RPMI8226 (cell line): ENCODE measurements around the gene ATF3.
A peak's percentile ranks its signal among the peaks of the same experiment; 100 is the strongest.

Experiments
- DNase-seq: peaks from one replicate; pipeline ENCODE4 v3.0.0-alpha.2; 2015

ATF3 gene

DNA sequence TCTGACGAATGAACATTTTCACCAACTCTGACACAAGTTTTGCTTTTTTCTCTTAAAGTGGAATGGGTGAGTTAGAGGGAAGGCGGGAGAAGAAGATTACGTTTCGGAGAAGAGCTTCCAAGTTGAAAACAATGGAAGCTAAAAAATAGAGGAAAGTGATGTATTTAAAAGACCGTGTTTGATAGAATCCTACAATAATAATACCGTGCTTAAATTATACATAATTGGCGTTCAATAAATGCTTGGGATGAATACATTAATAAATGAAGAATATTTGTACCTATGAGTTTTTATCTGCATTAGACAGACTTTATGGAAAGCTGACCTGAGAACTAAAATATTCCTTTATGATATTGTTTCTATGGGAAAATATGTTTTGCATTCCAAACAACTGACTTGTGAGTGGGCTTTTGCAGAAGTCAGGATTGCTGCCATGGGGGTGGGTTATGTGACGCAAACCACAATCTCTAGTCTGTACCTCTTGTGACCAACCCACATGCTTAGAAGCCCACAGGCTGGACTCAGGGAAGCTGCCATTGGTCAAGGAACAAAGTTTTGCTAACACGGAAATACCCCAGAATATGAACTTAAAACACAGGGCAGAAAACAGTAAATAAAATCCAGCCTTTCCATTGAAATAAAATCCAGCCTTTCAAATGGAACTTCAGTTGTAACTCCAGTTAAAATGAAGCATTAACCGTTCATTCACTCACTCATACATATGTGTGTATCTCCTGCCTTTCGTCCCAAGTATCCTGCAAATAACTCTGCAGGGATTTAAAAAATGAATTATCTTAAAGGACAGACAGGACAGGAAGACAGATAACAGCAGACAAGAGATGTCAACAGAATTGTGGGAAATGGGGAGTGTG, 21.3 kb upstream of the ATF3 start:
- no peak for DNase-seq

DNA sequence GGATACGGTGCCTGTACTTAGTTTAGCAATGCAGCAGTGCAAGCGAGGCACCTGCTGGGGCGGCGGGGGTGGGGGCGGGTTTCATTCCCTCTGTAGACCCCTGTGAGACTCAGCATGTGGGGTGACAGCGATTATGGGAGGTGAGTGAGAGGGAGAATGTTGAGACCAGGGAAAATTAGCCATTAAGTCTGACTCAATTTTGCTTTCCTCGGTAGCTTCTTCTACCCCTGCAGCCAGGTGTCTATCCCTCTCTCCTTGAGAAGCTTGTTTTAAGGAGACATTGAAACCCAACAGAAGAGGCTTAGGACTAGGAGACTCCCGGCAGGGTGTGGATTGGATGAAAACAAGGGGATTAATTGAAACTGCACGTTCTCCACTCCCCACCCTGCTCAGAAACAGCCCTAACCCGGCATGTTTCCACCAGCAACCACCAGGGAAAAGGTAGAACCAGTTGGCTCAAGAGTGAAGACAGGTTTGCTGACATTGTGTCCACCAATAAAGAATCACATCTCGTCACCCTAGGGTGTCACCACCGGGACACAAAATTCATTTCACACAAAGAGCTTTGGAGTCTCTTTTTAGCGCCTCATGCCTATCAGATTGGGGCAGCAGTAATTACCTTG, 20.6 kb upstream of the ATF3 start:
- DNase-seq, result no peak

DNA sequence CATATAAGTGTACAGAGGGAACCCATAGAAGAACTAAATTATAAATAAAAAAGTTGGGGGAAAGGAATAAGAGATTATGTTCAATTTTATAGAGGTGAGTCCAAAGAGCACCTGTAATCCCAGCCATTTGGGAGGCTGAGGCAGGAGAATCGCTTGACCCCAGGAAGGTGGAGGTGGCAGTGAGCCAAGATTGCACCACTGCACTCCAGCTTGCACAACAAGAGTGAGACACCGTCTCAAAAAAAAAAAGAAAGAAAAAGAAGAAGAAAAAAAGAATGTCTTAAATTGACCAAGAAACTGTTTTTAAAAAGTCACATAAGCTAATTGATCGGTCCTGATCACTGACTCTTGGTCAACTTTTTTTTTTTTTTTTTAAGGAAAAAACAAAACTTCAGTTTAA, 19.1 kb upstream of the ATF3 start:
- no peak for DNase-seq

DNA sequence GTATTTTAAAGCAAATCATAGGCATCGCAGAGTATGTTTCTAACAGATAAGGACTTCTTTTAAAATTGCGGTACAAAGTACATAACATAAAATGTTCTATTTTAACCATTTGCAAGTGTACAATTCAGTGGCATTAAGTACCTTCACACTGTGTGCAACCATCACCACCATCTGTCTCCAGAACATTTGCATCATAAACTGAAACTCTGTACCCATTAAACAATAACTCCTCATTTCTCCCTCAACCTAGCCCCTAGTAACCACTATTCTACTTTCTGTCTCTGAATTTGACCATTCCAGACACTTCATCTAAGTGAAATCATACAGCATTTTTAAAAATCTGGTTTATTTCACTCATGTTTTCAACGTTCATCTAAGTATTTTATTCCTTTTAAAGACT, 16.6 kb upstream of the ATF3 start:
- DNase-seq, result no peak

DNA sequence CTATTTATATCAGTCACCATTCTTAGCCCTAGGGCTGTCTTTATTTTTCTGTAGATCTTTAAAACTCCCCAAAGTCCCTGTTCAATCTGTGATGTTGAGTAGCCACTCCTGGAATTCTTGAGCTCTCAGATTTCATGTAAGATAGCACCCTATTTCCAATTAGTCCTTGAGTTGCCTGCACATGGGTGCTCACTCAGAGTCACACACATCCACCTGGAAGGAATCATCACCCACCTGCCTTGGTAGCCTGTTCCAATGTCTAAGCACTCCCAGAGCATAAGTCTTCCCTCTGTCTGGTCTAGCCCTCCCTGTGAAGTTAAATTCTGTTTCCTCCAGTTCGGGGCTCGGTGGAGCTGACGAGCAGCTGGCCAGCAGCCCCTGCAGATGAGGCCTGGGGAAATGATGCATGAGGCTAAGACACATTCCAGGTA, 14.7 kb upstream of the ATF3 start:
- no peak for DNase-seq

DNA sequence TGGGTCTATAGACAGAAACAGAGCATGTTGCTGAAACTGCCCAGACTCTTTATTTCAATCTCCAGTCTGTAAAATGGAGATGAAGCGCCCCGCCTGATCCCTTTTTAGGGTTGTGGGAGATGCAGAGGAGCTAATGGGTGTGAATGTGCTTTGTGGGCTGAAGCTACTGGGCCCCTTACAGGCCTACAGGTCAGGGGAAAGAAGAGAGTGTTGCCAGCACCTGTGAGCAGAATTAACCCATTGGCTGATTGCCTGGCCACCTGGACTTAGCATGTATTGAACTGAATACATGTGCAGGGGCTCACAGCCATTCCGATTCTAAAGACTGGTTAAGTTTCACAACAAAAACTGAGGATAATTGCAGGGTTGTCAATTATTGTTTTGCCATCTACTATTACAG, 13.9 kb upstream of the ATF3 start:
- DNase-seq, result peak; percentile 74

DNA sequence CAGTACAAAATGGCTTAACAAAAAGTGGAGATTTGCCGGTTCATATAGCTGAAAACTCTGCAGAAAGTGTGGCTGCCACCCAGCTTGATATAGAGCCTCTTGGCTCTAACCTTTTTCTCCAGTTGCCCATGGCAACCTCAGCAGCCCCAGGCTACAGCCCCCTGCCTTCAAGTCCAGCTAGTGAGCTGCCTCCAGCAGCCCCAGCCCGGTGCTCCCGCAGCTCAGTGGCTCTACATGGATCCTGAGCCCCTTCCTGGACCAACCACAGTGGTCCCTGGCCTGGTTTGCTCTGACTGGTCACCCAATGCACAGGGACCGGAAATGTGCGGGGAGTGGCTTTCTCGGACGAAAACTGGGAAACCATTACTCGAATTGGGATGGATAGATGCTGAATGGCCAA, 13.3 kb upstream of the ATF3 start:
- DNase-seq, result no peak

DNA sequence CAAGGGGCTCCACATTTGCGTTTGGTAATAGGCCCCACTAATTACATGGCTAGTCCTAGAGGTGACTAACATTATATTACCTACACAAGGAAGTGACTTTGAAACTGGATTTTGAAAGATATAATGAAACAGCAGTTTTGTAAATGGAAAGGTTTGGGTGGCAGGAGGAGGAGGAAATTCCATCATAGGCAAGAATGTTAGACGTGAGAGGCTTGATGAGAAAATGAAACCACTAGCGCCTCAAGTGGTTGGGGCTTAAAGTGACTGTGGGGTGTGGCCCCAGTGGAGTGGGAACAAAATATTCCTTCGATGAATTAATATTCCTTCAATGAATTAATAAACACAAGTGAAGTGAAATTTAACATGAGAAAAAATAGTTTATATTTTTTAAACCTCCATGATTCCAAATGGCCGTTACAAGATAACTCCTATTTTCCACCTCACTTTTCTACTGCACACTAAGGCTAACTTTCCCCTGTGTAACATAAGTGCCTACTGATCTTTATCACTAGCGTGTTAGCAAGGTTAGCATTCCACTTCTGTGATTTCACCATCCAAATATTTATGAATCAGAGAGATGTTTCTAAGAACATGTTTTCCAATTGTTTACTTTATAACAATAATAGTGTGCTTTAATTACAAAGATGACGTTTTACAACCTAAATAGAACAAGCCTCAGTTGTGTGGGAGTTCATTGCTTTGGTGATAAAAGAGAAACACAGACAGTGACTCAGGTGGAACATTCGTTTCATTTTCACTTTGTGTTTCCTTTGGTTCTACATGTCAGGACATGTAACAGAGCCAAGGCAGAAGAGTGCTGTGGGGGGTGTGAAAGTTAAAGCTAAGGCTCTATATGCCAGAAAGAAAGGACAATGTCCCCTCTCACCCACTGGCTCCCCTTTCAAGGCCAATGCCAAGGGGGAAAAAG, 12.5 kb upstream of the ATF3 start:
- DNase-seq, result peak; percentile 90

DNA sequence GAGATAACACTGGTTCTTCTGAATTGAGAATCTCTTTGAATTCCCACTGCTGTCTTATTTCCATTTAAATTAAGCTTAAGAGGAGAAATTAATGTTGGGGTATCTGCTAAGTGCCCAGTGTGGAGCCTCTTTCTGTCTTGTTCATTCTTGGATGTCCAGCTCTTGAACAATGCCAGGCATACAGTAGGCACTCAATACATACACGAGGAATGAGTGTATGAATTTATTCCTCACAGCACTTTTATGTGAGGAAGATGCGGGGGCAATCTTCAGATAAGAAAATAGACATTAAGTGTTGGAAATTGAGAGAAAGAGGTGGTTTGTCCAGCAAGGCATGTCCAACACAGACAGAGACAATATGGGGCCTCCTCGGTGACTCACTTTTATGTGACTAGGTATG, 11.8 kb upstream of the ATF3 start:
- no peak for DNase-seq

DNA sequence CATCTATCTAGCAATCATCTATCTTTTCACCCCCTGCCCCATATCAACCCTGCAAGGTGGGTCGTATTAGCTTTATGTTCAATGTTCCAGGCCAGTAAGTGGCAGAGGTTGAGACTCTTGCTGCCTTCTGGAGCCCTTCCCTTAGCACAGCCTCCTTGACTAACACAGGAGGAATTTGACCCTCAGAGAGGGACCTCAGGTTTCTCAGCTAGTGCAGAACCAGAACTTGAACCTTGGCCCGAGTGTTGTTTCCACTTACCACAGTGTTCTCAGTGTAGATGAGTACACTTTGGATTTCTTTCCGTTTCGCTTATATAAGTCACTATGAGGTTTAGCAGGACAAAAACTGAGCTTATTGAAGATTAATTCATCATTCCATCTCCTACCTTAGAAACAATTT, 11.1 kb upstream of the ATF3 start:
- no peak for DNase-seq

DNA sequence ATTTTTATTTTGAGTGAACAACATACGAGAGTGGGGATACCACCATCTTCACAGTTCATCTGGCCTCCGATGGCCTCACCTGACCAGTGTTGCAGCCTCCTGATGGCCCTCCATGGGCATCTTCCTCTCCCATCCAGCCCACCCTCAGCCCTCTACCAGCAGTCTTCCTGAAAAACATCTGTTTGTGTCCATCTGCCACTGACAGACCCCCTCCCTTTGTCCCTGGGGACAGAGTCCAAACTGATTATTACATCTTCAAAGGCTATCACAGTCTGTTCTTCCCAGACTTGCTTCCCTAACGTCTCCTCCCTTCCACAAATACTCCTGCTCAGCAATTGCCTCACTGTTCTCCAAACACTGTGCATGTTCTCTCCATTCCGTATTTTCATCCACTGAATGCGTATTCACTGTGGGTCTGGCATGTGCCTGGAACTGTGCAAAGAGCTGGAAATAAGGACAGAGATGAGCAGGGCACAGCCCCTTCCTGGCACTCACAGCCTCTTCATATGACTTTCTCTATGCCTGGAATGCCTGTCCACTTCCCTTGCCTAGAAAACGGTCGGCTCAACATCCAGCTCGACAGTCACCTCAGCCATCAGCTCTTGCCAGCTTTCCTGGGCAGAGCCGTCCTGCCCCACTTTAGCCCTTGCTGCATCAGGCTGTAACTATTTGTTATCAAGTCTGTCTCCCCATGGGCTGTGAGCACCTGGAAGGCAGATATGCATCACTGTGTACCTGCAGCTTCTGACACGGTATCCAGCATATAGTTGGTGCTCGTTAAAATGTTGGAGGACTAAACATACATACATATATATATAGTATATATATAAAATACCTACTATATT, 8.3 kb upstream of the ATF3 start:
- no peak for DNase-seq

DNA sequence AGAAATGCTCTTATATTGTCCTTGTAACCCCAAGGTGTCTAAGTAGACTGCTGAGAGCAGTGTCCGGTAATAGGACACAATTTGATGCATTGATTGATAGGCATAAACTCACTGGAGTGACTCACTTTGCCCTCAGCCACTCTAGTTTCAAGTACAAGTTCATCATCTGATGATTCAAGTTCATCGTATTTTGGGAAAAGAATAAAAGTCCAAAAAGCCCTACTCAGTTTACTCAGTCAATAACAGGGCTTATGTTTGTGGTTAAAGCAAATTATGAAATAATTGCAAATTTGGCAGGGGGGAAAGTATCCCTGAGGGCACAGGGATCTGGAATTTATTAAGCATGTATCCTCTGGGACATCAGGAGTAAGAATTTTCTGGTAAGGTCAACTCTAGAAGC, 7.6 kb upstream of the ATF3 start:
- no peak for DNase-seq

DNA sequence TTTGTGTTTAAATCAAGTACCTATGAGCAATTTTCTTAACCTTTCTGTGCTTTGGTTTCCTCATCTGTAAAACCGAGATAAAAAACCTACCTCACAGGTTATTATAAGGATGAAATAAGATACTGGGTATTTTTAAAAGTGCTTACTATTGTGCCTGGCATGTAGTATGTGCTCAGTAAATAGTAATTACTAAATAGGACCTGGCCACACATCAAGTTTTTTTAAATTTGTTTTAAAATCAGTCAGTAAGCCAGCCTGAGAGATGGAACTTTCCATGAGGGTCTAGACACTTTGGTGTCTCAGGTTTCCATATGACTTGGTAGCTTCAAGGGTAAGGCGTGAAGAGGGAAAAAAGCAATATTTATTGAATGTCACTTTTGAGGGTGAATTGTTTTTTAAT, 7.0 kb upstream of the ATF3 start:
- DNase-seq, result no peak

DNA sequence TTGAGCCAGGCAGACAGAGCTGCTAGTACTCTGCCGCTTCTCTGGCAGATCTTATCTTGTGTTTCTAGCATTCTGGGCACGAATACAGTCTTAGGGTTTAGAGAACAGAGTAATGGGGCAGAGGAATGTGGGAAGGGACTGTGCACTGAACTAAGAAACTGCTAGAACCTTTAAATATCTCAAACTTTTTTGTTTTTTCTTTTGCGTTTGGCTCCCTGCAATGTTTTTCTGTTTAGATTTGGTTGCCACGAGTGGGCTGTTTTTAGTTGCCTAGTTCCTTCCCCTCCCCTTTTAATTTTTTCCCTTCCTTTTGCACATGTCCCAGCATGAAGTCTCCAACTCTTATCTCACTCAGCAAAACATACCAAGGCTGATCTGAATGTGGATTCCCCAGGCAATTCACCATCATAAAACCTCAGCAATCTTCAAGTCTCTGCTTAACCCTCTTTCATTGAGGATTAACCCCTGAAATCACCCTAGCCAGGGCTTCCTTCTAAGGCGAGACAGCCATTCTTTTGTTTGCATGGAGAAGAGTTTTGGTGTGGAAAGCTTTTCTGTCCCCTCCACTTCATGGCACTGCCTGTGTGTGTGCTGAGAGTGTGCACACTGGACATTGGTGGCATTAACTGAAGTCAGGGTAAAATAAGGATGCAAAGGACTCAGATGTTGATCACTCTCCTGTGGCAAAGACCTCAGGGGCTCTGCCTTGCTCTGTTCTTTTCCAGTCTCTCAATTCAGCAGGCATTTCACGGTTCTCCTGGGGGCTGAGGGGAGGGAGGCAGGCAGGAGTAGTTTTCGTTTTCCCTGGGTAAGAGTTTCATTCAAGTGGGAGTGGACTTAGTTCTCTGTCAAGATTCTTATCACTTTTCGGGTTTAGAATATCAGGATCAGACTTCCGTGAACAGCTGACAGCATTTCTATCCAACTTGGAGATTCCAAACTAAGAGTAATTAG, 2.8 kb upstream of the ATF3 start:
- no peak for DNase-seq

DNA sequence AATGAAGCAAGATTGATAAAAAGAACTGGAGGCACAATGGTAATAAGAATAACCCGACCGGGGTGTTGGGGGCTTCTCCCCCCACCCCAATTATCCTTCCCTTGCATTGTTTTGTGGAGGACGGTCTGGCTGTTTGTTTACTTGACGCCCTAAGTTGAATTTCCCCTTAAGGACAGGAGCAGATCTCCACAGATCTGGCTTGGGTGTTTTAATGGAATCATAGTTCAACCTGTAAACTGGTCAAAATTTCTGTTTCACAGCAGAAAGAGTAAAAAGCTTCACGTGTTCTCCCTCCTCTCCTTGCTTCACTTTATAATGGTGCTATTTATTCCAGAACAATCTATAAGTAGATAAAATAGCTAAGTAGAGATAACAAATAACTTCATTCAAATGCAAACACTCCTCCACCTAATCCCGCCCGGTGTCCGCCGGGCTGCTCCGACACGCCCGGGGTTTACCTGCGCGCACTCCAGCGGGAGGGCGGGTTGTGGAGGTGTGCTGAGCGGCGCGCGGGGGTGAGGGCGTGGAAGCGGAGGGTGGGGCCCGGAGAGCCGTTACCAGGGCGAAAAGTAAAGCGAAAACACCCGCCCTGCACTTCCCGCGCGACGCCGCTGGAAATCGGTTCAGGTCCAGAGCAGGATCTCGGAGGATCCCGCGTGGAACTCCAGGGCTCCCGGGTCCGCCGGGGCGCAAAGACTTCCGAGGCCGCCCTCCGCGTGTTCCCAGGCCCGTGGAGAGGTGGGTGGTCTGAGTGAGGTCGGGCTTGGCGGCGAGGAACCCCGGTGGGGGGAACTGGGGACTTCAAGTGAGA, 2.0 kb upstream of the ATF3 start:
- DNase-seq, result peak; percentile 76

DNA sequence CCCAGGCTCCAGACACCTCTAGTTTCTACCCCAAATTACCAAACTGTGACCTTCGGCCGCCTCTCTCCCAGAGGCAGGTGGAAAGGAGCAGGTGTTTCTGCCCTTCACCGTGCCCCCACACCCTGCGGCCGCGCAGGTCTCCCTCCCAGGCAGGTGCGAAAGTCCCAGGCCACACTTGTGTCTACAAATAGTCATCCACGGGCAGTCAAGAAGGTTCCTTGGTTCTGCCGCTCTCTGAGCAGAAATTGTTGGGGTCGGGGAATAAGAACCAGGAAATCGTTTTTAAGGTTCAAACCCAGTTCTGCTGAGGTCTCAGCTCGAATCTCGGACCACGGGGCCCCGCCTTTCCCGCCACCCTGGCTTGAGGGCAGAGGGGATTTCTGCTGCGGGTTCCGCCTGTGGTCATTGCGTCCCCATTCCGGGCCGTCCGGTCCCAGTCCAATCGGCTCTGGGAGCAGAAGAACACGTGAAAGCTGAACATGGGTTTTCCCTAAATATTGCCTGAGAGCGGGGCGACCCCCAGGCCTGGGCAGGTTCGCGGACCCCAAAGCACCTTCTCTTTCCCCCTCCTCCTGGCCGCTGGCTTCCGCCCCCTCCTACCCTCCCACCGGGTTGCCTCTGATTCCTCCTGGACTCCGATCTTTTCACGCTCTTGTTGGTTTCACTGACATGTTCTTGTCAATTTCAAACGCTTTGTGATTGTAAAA, 1.2 kb upstream of the ATF3 start:
- peak; percentile 85 for DNase-seq

DNA sequence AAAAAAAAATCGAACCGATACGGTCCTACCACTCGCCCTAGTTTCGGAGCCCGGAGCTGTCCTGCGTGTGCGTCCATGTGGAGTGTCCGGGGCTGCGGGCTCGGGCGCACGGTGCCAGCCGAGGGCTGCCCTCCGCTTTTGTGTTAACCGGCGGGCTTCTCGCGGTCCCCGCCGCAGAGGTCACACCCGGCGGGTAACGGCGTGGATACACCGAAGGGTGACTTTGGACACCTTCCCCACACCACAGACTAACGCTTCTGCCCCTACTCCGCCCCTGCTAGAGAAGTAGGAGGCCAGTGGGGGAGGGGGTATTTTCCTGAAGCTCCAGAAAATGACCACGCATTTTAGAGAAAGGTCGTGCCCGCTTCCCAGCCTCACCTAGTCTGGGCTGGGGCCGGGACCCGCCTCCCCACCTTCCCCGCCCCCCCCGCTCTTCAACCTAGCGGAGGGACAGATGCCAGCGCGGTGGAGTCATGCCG, 609 bp upstream of the ATF3 start:
- DNase-seq, result no peak

DNA sequence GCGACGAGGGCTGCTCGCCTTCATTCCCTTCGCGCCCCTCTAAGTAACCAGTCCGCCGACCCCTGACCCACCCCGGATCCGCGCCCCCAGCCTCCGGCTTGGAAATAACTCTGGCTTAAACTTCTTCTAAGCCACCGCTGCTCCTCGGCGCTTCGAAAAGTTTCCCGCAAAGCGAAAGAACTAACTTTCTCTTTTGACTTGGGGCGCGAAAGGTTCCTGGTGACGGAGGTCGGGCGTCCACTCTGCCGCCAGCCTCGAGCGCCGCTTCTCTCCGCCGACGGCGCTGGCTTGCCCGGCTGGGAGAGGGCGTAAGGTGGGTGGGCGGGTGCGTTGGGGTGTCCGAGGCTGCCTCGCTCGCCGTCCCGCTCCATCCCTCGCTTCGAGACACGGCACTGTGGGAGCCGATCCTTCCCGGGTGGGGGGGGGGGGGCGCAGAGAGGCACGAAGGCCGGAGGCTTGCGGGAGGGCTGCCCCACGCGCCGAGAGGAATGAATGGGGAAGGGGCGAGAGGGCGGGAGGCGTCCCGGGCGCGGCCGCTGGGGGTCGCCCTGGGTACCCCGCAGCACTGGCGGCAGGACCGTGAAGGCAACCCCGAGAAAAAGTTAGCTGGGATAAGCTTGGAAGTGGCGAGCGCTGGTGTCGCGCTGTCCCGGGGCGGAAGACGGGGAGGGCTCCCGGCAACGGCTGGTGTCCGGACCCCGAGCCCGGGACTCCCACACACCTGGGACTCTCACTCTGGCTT, 569 bp downstream of the ATF3 start:
- peak; percentile 81 for DNase-seq
